Fibroblast of mammary gland (primary cell): ENCODE data around the gene SCT.

Experiments used
- DNase-seq: peaks from one replicate; pipeline ENCODE4 v3.0.0-alpha.2; 2010; ENCODE audit warnings: low read depth
- H3K4me3 ChIP-seq: 2 replicates; pipeline ENCODE4 v1.5.1; 2011; ENCODE audit warnings: low read depth, mild to moderate bottlenecking, low read length, moderate library complexity; ENCODE audit not compliant: control insufficient read depth
- CTCF ChIP-seq: conservative IDR thresholded peaks from 2 replicates; pipeline ENCODE4 v1.5.1; 2011; ENCODE audit warnings: low read depth, low read length, inconsistent platforms; ENCODE audit not compliant: control insufficient read depth, insufficient read depth

Gene SCT

GRCh38 chr11:628056-628455 is 1.1 kb upstream of the SCT start:
- H3K4me3 ChIP-seq, result no peak overlapping the region
- TF ChIP-seq CTCF, result no peak
- no peak for DNase-seq

- no peak for TF ChIP-seq CTCF
- H3K4me3 ChIP-seq, result no peak overlapping the region
- DNase-seq, result no peak
Observed at GRCh38 chr11:627308-627576, 261 bp upstream of the SCT start.

- TF ChIP-seq CTCF, result no peak
- H3K4me3 ChIP-seq, result no peak overlapping the region
- DNase-seq, result no peak
Observed at GRCh38 chr11:625636-626268, 1.2 kb downstream of the SCT start.

GRCh38 chr11:624705-625635 is 2.0 kb downstream of the SCT start, which contains the start of gene CDHR5:
CDHR5 (minus strand) TSS chr11:624955; CDS start chr11:624902, 53 bp downstream.
- no peak for DNase-seq
- TF ChIP-seq CTCF, result no peak
- no peak within 1 kb of the TSS for H3K4me3 ChIP-seq

GRCh38 chr11:623999-624704 is 2.8 kb downstream of the SCT start:
- peak; percentile 25 for DNase-seq
- no peak for TF ChIP-seq CTCF
- no peak overlapping the region for H3K4me3 ChIP-seq

- no peak for DNase-seq
- no peak for TF ChIP-seq CTCF
Observed at GRCh38 chr11:623349-623869, 3.6 kb downstream of the SCT start.

More at GRCh38 chr11:623349-623869, 3.6 kb downstream of the SCT start:
- no peak overlapping the region for H3K4me3 ChIP-seq
